HG02759 (cell line): ENCODE results near the gene BCR.

Source experiments
- ATAC-seq: cut with Tn5 transposase; IDR thresholded peaks from one replicate; pipeline ENCODE4 v1.9.1; 2021; ENCODE audit warnings: mild to moderate bottlenecking, moderate library complexity; ENCODE audit not compliant: unreplicated experiment

BCR gene

DNA sequence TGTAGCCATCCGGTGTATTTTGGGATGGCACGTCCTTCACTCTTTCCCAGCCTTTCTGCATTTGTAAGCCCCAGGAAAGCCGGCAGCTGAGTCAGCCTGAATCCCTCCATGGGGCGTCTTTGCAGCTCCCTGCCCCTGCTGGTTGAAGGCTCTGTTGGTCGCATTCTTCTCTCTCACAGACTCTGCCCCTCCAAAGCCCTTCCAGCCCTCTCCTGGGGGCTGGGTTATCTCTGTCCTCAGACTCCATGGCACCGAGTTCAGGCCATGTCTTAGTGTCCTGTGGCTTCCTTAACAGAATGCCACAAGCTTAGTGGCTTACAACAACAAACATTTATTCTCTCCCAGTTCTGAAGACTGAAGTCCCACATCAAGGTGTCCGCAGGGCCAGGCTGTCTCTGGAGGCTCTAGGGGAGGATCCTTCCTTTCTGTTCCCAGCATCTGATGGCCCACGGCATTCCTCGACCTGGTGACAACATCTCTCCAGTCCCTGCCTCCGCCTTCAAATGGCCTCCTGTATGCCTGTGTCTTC, 62.2 kb downstream of the BCR start:
- ATAC-seq = no peak

- ATAC-seq = no peak
These were observed 62.8 kb downstream of the BCR start for GRCh38 chr22:23243006-23243573.

GRCh38 chr22:23243859-23244689, 63.8 kb downstream of the BCR start:
- ATAC-seq = no peak

DNA sequence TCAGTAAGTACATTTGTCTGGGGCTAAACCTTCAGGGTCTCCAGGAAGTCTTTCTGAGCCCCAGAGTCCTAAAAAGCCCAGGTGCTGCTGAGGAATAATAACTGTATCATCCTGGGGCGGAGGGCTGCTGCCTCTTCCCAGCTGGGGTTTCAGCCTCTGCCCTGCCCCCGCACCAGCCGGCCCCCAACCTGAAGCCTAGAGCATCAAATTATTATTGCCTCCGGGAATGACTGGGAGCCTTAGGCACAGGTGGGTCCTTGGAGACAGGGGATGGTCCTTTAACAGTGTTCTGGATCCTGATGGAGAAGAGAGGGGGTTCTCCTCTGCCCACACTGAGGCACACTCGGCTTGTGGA, 64.4 kb downstream of the BCR start:
- no peak for ATAC-seq

- ATAC-seq = no peak
These were observed 64.9 kb downstream of the BCR start for GRCh38 chr22:23245045-23245798.

DNA sequence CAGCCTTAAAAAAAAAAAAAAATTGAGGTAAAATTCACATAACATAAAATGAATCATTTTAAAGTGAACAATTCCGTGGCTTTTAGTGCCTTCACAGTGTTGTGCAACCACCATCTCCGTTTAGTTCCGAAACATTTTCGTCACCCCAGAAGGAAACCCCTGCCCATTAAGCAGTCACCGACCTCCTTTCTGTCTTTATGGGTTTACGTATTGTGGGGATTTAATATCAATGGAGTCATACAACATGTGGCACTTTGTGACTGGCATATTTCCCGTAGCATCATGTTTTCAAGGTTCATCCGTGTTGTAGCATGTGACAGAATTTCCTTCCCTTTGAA, 65.5 kb downstream of the BCR start:
- no peak for ATAC-seq

DNA sequence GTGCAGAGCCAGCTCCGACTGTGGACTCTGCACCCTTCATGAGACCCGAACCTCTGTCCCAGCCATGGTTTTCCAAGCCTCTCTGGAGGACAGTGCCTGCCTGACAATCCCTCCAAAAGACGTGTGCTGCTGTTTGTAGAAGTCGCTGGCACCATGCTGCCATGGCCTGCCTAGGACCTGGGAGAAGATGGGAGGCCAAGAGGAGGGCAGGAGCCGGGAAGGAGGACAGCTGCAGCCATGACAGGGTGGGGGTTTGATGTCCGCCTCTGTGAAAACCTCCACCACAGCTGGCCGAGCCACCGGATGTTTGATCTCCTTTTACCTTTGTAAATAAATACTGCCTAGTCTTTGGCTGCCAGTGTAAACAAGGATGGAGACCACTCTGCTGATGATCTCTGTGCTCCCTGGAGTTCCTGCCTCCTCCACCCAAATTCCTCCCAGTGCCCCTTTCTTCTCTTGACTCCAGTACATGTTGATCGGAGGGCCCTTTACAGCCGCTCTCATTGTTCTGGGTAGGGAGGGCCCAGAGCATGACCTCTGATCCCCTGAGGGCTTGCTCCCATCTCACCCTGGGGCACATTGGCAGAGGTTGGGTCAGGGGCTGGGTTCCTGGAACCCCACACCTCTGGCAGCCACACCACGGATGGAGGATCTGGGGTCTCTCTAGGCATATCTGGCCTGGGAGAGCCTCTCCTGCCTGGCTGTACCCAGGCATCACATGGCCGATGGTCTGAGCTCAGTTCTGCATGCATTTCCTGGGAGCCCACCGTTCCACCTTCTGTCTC, 66.9 kb downstream of the BCR start:
- no peak for ATAC-seq

- ATAC-seq = no peak
These were observed 68.3 kb downstream of the BCR start for GRCh38 chr22:23248583-23248982.

DNA sequence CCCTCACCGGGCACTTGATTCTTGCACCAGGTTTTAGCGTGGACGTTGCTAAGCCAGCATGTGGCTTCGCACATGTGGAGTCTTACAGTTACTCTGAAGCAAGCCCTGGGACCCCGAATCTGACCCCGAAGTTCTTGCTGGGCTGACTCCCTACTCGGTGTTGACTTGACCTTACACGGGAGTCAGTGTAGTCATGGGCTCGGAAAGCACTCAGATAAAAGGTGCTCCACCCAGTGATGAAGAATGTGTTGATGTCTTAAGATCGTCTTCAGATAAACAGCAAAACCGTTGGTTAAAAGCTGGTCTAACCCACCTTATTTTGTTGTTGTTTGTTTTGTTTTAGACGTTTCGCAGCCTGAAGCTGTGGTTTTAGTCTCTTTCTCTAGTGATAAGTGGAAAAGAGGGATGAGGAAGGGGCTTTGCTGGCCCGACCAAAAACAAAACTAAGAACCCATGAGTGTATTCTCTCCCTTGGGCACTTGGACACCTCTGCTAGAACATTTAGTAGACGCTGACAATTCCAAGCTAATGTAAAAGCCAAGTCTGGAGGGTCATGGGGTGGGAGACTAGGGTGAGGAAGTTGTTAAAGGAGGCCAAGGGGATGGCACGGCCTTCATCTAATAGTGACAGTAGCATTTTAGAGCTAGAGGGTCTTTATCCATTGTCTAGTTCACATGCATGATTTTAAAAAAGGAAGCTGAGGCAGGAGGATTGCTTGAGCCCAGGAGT, 69.9 kb downstream of the BCR start:
- no peak for ATAC-seq

- ATAC-seq = no peak
These were observed 70.6 kb downstream of the BCR start for GRCh38 chr22:23250785-23251363.

DNA sequence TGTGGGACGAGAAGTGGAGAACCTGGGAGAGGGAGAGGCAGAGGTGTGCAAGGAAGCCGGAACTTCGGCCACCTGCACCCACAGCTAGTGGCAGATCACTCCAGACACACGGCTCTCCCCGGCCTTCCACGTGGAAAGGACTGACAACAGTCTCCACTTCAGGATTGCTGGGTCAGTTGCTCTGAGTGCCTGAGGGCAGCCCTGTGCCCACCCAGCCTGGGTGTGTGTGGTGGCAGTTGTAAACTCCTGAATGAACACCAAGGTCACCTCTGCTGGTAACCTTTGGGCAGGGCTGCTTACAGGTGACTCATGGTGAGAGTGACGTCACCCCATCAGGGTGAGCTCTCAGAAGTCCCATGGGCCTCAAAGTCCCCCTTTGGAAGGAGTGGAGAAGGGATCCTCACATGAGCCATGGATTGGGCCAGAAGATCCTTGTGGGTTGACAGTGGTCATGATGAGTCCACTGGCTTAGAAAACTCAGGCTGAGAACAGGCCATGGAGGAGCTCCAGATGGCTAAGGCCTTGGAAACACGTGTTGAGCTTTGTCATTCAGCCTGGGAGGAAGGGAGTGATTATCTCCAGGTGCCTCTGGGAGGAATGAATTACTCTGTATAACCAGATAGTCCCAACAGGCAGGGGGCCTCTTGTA, 71.3 kb downstream of the BCR start:
- no peak for ATAC-seq

DNA sequence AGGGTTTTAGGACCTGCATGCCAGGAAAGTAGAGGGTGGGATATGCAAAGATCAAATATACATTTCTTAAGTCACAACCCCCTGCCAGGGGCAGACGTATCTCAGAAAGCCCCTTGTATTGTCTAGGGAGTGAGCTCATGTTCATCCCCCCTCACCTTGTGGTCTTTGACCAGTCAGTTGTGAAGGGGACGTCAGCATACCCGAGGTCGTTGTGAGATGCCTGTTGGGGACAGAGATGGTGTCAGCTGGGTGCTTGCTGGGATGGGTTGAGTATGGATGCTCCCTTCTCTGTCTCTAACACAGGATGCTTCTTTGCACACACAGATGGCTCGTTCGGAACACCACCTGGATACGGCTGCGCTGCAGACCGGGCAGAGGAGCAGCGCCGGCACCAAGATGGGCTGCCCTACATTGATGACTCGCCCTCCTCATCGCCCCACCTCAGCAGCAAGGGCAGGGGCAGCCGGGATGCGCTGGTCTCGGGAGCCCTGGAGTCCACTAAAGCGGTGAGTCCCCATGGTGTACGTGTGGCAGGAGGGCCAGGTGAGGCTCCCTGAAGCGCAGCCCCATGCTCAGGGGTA, 73.3 kb downstream of the BCR start:
- ATAC-seq = no peak

GRCh38 chr22:23255506-23256170, 75.3 kb downstream of the BCR start:
- no peak for ATAC-seq

DNA sequence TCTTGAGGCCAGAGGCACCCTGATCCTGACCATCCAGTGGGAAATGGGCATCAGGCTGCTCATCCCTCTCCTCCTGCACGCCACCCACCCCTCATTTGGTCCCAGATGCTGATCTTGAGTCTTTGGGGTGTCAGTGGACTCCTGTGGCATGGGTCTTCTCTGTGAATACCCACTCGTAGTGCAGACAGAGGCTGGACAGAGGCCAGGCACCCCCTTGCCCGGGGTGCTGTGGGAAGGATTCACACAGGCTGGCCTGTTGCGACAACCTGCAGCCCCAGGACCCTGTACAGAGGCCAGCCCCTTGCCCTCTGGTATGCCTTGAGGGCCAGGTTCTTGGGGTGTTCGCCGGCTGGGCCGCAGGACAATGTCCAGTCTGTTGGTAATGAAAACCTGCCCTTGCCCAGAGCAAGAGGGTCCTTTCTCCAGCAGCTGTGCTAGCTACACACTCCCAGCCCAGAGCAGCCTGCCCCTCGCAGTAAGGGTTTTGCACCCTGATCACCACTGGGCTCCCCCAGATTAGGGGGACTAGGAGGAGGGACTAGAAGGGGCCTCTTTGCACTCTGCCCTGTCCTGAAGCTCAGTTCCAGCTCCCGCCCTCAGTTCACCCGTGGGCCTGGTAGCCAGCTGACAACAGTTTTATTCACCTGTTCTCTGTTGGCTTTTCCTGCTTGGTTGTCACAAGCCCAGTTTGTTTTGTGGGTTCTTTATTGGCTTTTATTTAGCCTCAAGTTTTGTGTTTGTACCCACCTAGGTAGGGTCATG, 76.0 kb downstream of the BCR start:
- ATAC-seq = no peak

DNA sequence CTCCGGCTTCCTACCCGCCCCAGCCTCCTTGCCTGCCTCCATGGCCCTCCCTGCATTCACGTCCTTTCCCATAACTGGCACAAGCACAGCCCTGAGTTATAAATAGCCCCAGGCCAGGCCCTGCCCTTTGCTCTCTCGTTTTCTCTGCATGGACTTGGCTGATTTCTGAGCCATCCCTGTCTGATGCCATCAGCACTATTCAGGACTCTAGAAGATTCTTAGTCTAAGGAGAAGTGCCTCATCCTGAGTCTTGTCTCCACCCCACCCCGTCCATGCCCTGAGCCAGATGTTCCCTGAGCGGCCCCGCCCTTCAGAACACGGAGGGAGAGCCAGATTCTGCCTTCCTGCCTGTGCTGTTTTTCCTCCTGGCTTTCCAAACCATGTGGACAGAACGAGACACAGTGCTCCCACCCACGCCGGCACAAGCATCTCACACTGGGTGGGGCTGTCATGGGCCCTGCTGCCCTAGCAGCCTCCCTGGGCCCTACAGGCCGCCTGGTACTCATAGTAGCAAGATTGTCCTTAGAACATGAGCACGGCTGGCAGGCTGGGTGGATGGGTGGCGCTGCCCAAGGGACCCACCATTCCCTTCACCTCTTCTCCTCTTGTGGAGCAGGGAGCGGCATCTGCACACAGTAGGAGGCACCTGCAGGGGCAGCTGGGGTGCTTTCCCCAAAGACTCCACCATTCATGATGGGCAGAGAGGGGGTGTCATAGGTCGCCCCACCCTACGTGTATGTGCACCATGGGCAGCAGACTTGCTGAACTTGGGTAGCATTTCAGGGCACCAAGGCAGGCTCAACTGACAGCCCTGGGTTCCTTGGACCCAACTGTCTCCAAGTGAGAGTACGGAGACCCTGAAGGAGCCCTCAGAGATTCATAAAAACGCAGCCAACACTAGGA, 76.9 kb downstream of the BCR start:
- ATAC-seq = no peak

DNA sequence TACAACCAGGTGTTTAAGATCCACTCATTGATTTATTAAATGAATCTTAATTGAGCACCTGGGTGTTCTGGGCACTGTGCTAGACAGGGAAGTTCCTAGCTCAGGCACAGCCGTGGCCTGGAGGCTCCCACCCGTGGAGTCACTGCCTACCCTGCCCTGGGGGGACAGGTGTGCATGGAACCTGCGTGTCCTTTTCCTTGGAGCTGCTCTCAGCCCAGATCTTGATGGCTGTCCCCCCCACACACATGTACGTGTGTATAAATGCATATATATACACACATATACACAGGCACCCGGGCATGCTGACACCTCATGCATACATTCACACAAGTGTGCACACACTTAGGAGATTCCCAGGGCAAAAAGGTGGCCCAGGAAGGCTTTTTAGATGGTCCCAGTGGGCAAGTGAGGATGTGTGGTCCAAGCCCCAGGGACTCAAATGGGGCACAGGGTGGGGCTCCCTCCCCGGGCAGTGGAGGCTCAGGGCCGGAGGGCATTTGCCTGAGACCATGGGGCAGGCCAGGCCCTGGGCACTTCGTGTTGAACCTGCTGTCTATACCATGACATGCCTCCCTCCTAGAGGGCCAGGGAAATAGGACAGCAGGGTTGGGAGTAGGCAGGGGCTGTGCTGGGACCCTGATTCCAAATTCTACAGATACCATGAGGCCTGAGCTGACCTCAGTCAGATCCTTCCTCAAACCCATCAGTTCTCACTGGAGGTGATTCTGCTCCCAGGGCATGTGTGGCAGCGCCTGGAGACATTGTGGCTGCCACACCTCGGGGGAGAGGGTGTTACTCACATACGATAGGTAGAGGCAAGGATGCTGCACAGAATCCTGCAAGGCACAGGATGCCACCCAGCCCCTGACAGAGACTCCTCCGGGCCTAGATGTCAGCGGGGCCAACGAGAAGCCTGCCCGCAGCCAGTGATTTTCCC, 77.8 kb downstream of the BCR start:
- no peak for ATAC-seq
